HL-60 (cell line): ENCODE results near the gene ATG4D.

Experiments used
- DNase-seq, 2 experiments: peaks; one replicate each; pipeline ENCODE4 v3.0.0-alpha.2; 2010 to 2020; ENCODE audit warnings: low read depth in 1 of 2, low spot score in 1 of 2
- H3K27ac ChIP-seq: fragments of 250-450 bp; sonication (Bioruptor Pico); replicated peaks from 2 replicates; pipeline ENCODE4 v1.5.1; 2020; ENCODE audit warnings: mild to moderate bottlenecking, moderate library complexity
- H3K27me3 ChIP-seq: fragments of 250-450 bp; sonication (Bioruptor Pico); 2 replicates; pipeline ENCODE4 v1.5.1; 2021; ENCODE audit warnings: mild to moderate bottlenecking, moderate library complexity; ENCODE audit not compliant: insufficient read depth, poor library complexity, severe bottlenecking
- H3K4me3 ChIP-seq: replicated peaks from 2 replicates; pipeline ENCODE4 v1.5.1; 2011; ENCODE audit warnings: mild to moderate bottlenecking, control low read depth, low read length; ENCODE audit not compliant: insufficient read depth
- GABPA ChIP-seq: IDR thresholded peaks from 2 replicates; pipeline ENCODE4 v1.6.1; 2012; ENCODE audit warnings: low read depth
- POLR2AphosphoS5 ChIP-seq: IDR thresholded peaks from 2 replicates; pipeline ENCODE4 v1.6.1; 2012; ENCODE audit warnings: low read depth
- SPI1 ChIP-seq: IDR thresholded peaks from 2 replicates; pipeline ENCODE4 v1.6.1; 2012; ENCODE audit warnings: low read depth, mild to moderate bottlenecking, borderline replicate concordance
- long read RNA-seq: library from polyadenylated mRNA; unstranded; transcript quantifications from one replicate; pipeline ENCODE4 v2.0.0, GENCODE V29; 2020
- TF ChIP-seq, protein P1 (sequence below): IDR thresholded peaks from one replicate; pipeline ENCODE4 v1.5.1; 2011; ENCODE audit warnings: low read length, control low read depth, inconsistent platforms; ENCODE audit not compliant: insufficient read depth
- TF ChIP-seq, protein P2 (sequence below): IDR thresholded peaks from 2 replicates; pipeline ENCODE4 v1.6.1; 2012; ENCODE audit warnings: low read depth; ENCODE audit not compliant: insufficient replicate concordance

The ATG4D gene
- long read RNA-seq, partial matches to known transcripts = 1 of 4 reads
- long read RNA-seq, other reads (novel, unspliced or antisense) = 0 of 4 reads

DNA sequence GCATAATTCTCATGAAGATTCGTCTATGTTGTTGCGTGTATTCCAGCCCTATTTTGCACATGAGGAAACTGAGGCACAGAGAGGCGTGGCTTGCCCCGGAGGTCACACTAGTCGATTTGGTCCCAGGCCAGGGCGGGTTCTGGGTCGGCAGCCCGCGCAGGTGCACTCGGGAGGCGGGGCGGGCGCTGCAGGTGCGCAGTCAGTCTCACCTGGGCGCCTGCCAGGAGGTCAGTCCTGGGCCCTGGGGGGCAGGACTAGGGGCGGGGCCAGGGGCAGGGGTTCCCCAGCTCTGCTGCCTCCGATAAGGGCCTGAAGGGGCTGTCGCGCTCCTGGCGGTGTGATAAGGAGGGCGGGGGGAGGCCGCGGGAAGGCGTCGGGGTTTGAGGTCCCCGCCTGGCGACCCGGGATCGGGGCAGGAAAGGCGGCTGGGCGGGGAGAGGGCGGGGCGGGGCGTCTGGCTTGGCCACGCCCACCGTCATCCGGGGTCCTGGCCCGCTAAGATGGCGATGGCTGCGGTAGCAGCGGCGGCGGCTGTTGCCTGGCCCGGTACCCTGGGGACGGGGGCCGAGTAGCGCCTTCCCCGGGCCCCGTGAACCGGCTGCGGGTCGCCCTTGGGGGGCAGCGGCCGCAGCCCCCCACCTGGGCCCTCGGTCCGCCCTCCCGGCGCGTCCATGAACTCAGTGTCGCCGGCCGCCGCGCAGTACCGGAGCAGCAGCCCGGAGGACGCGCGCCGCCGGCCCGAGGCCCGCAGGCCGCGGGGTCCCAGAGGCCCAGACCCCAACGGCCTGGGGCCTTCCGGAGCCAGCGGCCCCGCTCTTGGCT lies at the start of gene ATG4D:
Gene ATG4D, plus strand, starts transcription at position 485 of the 822 bp plus-strand sequence. Its CDS starts 187 bp downstream, at position 672.
- peak in 1 of 2 experiments; percentile 65 for DNase-seq
- TF ChIP-seq SPI1 (no peak), GABPA (no peak), POLR2AphosphoS5 (no peak; the same call in 1 of the 2 replicates)
- TF ChIP-seq, protein P1, sequence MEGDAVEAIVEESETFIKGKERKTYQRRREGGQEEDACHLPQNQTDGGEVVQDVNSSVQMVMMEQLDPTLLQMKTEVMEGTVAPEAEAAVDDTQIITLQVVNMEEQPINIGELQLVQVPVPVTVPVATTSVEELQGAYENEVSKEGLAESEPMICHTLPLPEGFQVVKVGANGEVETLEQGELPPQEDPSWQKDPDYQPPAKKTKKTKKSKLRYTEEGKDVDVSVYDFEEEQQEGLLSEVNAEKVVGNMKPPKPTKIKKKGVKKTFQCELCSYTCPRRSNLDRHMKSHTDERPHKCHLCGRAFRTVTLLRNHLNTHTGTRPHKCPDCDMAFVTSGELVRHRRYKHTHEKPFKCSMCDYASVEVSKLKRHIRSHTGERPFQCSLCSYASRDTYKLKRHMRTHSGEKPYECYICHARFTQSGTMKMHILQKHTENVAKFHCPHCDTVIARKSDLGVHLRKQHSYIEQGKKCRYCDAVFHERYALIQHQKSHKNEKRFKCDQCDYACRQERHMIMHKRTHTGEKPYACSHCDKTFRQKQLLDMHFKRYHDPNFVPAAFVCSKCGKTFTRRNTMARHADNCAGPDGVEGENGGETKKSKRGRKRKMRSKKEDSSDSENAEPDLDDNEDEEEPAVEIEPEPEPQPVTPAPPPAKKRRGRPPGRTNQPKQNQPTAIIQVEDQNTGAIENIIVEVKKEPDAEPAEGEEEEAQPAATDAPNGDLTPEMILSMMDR = no peak
- TF ChIP-seq, protein P2, sequence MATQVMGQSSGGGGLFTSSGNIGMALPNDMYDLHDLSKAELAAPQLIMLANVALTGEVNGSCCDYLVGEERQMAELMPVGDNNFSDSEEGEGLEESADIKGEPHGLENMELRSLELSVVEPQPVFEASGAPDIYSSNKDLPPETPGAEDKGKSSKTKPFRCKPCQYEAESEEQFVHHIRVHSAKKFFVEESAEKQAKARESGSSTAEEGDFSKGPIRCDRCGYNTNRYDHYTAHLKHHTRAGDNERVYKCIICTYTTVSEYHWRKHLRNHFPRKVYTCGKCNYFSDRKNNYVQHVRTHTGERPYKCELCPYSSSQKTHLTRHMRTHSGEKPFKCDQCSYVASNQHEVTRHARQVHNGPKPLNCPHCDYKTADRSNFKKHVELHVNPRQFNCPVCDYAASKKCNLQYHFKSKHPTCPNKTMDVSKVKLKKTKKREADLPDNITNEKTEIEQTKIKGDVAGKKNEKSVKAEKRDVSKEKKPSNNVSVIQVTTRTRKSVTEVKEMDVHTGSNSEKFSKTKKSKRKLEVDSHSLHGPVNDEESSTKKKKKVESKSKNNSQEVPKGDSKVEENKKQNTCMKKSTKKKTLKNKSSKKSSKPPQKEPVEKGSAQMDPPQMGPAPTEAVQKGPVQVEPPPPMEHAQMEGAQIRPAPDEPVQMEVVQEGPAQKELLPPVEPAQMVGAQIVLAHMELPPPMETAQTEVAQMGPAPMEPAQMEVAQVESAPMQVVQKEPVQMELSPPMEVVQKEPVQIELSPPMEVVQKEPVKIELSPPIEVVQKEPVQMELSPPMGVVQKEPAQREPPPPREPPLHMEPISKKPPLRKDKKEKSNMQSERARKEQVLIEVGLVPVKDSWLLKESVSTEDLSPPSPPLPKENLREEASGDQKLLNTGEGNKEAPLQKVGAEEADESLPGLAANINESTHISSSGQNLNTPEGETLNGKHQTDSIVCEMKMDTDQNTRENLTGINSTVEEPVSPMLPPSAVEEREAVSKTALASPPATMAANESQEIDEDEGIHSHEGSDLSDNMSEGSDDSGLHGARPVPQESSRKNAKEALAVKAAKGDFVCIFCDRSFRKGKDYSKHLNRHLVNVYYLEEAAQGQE = no peak
- Histone ChIP-seq H3K27ac (peak within 1 kb of the TSS; percentile 68), H3K4me3 (peak within 1 kb of the TSS; percentile 72), H3K27me3 (no peaks in the 10 kb centered on the region)

DNA sequence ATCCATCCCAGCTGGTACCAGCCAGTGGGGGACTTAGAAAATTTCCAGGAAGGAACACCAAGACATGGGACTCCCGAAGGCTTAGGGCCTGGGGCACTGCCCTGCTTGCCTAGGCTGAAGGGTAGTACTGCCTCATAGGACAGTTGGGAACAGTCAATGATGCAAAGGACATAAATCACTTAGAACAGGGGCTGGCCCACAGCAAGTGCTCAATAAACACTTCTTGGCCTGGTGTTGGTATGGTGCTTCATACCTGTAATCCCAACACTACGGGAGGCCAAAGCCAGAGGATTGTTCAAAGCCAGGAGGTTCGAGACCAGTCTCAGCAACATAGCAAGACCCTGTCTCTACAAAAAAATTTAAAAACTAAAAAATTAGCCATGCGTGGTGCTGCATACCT lies 46.3 kb upstream of the ATG4D start:
- no peak for DNase-seq
- Histone ChIP-seq H3K27me3 (no peaks in the 10 kb centered on the region), H3K4me3 (no peak overlapping the region), H3K27ac (no peak overlapping the region)
- TF ChIP-seq, protein P1 = no peak
- TF ChIP-seq GABPA (no peak), POLR2AphosphoS5 (no peak), SPI1 (no peak)
- TF ChIP-seq, protein P2 = no peak

DNA sequence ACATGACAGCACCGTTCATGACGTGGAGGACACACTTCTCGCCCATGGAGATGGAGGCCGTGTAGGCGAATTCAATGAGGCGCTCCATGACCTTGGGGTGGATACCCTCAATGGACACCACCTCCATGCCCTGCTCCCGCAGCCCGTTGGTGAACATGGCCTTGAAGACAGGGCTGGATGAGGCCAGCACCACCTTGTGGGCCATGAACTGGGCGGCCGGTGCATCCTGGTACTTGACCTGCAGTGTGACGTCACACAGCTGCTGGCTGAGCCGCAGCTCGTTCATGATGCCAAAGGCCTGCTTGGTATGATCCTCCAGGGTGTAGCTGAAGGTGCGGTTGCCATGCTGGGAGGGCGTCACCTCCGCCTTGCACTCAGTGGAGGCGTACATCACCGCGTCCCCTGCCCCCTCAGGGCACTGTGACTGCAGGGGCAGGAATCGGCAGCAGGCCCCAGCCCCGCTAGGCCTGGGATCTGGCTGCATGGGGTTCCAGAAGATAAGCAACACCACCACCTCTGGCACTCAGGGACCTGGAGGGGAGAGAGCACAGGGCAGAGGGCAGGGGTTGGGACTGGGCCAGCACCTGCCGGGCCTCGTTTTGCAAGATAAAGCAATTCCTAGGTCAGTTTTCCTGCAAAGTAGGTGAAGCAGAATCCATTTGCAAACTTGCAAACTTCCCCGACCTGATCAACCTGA lies 44.0 kb upstream of the ATG4D start:
- H3K27ac ChIP-seq = no peak overlapping the region
- H3K4me3 ChIP-seq = no peak overlapping the region
- TF ChIP-seq, protein P2 = no peak
- TF ChIP-seq POLR2AphosphoS5 = no peak
- TF ChIP-seq SPI1 = no peak
- TF ChIP-seq GABPA = no peak
- TF ChIP-seq, protein P1 = no peak
- DNase-seq = no peak
- H3K27me3 ChIP-seq = no peaks in the 10 kb centered on the region
